ENCODE measurements around the gene RSRC1. TPM values are rescaled to one million over a fixed set of nuclear protein-coding genes. Genes with fewer than 3 reads are reported as not detected.
"Not testable (repeated sequence)": the region's sequence is repeated elsewhere in the genome, so short reads cannot be mapped to it uniquely, and the experiment has no call there.

Gene RSRC1
- total RNA-seq, 1 experiment from 2014 or later, result 95.2 TPM

DNA sequence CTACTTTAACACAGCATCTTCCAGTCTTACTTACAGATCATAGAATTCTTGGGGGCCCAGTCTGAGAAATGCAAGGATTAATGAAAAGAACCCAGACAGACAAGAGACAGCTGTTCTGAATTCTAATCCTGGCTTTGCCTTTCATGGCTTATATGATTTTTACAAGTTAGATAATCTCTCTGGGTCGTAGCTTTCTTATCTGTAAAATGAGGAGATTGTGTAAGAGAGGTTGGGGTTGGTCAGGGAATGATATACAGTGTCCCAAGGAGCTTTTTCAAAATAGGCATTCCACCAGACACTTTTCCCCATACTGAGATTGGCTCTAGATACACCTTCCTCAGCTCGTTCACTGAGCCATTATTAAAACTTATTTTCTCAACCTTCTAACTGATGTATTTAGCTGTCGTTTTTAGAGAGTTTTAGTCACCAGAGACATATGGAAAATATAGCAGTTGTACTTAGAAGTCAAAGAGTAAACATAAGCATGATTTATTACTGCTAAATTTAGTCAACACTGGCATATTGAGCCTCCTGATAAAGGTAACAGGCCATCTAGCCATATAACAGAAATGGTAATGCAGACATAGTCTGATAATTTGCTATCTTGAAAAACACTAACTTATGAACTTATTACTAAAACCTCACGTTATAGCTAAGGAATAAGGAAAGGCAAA is 298.1 kb downstream of the RSRC1 start:
- no peaks in the 10 kb centered on the region for H3K36me3 ChIP-seq (ENCODE audit: insufficient read depth, low read length)
- peaks cover 51% of the 10 kb centered on the region for H3K79me2 ChIP-seq (ENCODE audit: low read length)
- no peaks in the 10 kb centered on the region for H4K20me1 ChIP-seq (ENCODE audit: insufficient read depth, low read depth, low read length)
- H3K9me3 ChIP-seq (ENCODE audit: low read length), result no peaks in the 10 kb centered on the region
- H2AFZ ChIP-seq (ENCODE audit: low read length), result no peak overlapping the region
- H3K9me2 ChIP-seq (replicated peaks; ENCODE audit: insufficient read depth, low read length), result no peaks in the 10 kb centered on the region
- no peak overlapping the region for H3K9ac ChIP-seq (ENCODE audit: low read length)
- H3K27ac ChIP-seq (ENCODE audit: low read length), result no peak overlapping the region
- H3K27me3 ChIP-seq (ENCODE audit: low read length), result no peaks in the 10 kb centered on the region
- no peak overlapping the region for H3K4me2 ChIP-seq (ENCODE audit: low read depth, low read length, poor library complexity, severe bottlenecking)
- H3K4me3 ChIP-seq (ENCODE audit: low read length), result no peak overlapping the region
- no peak for DNase-seq
- peaks cover 23% of the 10 kb centered on the region for H3K4me1 ChIP-seq (ENCODE audit: low read length)

DNA sequence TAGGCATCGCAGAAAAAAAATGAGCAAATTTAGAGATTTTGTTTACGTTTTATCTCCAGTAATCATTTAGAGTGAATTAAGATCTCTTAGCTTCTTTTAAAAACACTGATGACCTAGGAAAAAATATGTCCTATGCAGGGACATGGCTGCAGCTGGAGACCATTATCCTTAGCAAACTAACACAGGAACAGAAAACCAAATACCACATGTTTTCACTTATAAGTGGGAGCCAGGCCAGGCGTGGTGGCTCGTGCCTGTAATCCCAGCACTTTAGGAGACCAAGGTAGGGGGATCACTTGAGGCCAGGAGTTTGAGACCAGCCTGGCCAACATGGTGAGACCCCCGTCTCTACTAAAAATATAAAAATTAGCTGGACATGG is 298.6 kb downstream of the RSRC1 start:
- Histone ChIP-seq H3K4me1 (ENCODE audit: low read length) (peaks cover 18% of the 10 kb centered on the region), H3K79me2 (ENCODE audit: low read length) (peaks cover 47% of the 10 kb centered on the region)
- H3K36me3 ChIP-seq (ENCODE audit: insufficient read depth, low read length); H3K9ac ChIP-seq (ENCODE audit: low read length); DNase-seq; H3K4me3 ChIP-seq (ENCODE audit: low read length); H2AFZ ChIP-seq (ENCODE audit: low read length); H3K9me3 ChIP-seq (ENCODE audit: low read length); H3K9me2 ChIP-seq (replicated peaks; ENCODE audit: insufficient read depth, low read length); H3K27ac ChIP-seq (ENCODE audit: low read length); H3K4me2 ChIP-seq (ENCODE audit: low read depth, low read length, poor library complexity, severe bottlenecking); H3K27me3 ChIP-seq (ENCODE audit: low read length); H4K20me1 ChIP-seq (ENCODE audit: insufficient read depth, low read depth, low read length): not testable (repeated sequence)

DNA sequence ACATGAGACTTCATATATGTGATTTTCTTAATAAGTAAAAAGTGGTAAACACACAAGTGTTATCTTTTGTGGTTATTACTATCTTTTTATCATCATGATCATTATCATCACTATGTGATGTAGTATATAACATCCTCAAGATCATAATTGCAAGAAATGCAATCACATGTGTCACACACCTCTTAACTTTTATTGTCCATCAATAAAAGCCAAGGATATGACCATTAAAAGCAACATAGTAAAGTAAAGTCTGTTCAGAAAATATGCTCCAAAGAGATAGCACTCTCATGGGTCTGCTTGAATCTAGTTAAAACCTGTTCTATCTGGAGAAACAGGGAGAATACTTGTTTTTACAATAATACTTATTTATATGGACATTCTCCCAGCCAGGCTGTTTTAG is 308.1 kb downstream of the RSRC1 start:
- Histone ChIP-seq H3K9me3 (ENCODE audit: low read length) (no peaks in the 10 kb centered on the region), H3K27me3 (ENCODE audit: low read length) (no peaks in the 10 kb centered on the region), H3K4me2 (ENCODE audit: low read depth, low read length, poor library complexity, severe bottlenecking) (no peak overlapping the region), H3K79me2 (ENCODE audit: low read length) (peaks cover 32% of the 10 kb centered on the region), H4K20me1 (ENCODE audit: insufficient read depth, low read depth, low read length) (no peaks in the 10 kb centered on the region), H3K27ac (ENCODE audit: low read length) (no peak overlapping the region), H3K9me2 (replicated peaks; ENCODE audit: insufficient read depth, low read length) (no peaks in the 10 kb centered on the region), H2AFZ (ENCODE audit: low read length) (no peak overlapping the region), H3K36me3 (ENCODE audit: insufficient read depth, low read length) (no peaks in the 10 kb centered on the region), H3K4me1 (ENCODE audit: low read length) (peaks cover 25% of the 10 kb centered on the region), H3K4me3 (ENCODE audit: low read length) (no peak overlapping the region), H3K9ac (ENCODE audit: low read length) (no peak overlapping the region)
- no peak for DNase-seq

DNA sequence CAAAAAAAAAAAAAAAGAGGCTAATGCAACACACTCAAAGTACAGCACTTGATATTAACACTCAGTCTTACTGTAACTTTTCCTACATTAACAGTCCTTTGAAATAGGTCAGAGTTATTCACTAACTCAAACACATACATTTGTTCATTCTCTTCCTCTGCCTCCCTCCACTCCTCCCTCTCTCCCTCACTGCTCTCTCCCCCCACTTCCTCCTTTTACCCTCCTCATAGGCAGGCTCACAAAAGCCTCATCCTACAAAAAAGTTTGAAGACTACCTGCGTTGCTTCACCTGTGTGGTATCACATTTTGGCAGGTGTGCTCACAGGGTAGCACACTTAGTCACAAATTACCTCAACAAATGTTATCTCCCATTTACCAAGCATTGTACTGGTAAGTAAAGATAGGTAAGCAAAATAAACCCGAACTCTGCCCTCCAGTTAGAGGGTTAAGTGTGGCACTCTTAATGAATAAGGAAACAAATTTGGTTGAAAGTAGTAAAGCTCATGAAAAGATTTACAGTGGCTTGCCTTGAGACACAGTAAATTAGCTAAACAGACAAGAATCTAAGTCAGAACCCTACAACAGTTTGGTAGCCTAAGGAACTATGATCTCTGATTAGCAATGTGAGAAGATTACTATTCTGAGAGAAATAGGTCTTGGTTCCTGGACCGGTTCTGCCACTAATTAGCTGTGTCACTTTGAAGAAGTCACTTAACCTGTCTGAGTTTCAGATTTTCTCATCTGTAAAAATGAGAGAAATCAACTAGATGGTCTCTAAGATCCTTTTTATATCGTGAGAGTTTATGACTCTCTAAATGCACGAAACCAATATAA is 310.1 kb downstream of the RSRC1 start:
- Histone ChIP-seq H3K4me1 (ENCODE audit: low read length) (peaks cover 22% of the 10 kb centered on the region), H2AFZ (ENCODE audit: low read length) (no peak overlapping the region), H3K4me3 (ENCODE audit: low read length) (no peak overlapping the region), H3K9me3 (ENCODE audit: low read length) (no peaks in the 10 kb centered on the region), H3K36me3 (ENCODE audit: insufficient read depth, low read length) (no peaks in the 10 kb centered on the region), H3K9me2 (replicated peaks; ENCODE audit: insufficient read depth, low read length) (no peaks in the 10 kb centered on the region), H3K9ac (ENCODE audit: low read length) (no peak overlapping the region), H3K79me2 (ENCODE audit: low read length) (peaks cover 30% of the 10 kb centered on the region), H3K27ac (ENCODE audit: low read length) (no peak overlapping the region), H3K4me2 (ENCODE audit: low read depth, low read length, poor library complexity, severe bottlenecking) (no peak overlapping the region), H4K20me1 (ENCODE audit: insufficient read depth, low read depth, low read length) (no peaks in the 10 kb centered on the region), H3K27me3 (ENCODE audit: low read length) (no peaks in the 10 kb centered on the region)
- DNase-seq, result no peak

DNA sequence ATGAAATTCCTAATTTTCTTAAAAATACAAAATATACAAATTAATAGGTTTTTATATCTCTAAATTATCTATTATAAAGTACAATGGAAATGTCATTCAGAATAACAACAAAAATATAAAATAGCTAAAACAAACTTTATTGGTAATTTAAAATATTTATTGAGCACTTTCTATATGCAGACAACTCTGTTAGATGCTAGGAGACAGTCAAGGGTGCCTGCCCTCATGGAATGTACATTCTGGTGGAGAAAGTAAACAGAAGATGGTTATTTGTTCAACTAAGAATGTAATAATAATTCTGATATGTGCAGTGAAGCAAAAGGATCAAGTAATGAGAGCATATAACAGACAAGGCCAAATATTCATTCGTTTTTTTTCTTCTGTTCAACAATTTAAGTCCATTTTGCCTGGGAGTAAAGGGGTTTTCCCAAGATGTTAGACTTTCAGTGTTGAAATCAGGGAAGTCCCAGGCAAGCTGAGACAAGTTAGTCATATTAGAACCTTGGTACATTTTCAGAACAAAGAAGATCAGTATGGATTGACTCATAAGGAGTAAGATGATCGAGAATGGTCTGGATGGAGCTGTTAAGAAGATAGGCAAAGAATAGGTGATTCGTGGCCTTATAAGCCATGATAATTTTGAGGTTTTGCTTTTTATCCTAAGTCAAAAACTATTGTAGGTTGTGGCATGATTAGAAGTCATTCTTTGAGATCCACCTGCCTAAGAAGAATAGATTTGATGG is 310.9 kb downstream of the RSRC1 start:
- Histone ChIP-seq H3K4me2 (ENCODE audit: low read depth, low read length, poor library complexity, severe bottlenecking) (no peak overlapping the region), H3K27ac (ENCODE audit: low read length) (no peak overlapping the region)

DNA sequence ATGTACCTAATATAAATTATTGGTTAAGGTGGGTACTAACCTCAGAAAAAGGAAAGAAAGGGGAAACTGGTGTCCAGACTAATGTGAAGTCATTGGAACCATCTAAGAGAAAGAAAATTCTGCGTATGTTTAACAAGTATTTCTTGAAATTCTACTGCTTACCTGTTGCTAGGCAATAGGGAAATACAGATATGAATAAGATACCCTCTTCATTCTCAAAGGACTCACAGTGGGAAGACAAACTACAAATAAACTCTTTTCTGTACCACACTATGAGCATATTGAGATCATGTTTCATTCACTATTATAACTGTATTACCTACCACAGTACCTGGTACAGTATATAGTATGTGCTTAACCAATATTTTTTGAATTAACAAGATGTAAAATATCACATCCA is 320.6 kb downstream of the RSRC1 start:
- Histone ChIP-seq H3K79me2 (ENCODE audit: low read length) (peaks cover 28% of the 10 kb centered on the region), H3K4me3 (ENCODE audit: low read length) (no peak overlapping the region), H3K9me2 (replicated peaks; ENCODE audit: insufficient read depth, low read length) (no peaks in the 10 kb centered on the region), H3K4me1 (ENCODE audit: low read length) (peaks cover 47% of the 10 kb centered on the region), H3K9me3 (ENCODE audit: low read length) (no peaks in the 10 kb centered on the region), H3K27ac (ENCODE audit: low read length) (peak overlapping the region; percentile 55; the same call in 1 of the 2 replicates), H3K4me2 (ENCODE audit: low read depth, low read length, poor library complexity, severe bottlenecking) (peak overlapping the region; percentile 3), H4K20me1 (ENCODE audit: insufficient read depth, low read depth, low read length) (no peaks in the 10 kb centered on the region), H3K9ac (ENCODE audit: low read length) (no peak overlapping the region), H2AFZ (ENCODE audit: low read length) (no peak overlapping the region), H3K36me3 (ENCODE audit: insufficient read depth, low read length) (no peaks in the 10 kb centered on the region), H3K27me3 (ENCODE audit: low read length) (no peaks in the 10 kb centered on the region)
- no peak for DNase-seq

More for the DNA sequence above, 310.9 kb downstream of the RSRC1 start:
- no peak overlapping the region for H3K9ac ChIP-seq (ENCODE audit: low read length)
- H2AFZ ChIP-seq (ENCODE audit: low read length), result 0 out of 2 replicates have a peak overlapping the region, but pooled peaks have one; percentile 10
- no peaks in the 10 kb centered on the region for H3K27me3 ChIP-seq (ENCODE audit: low read length)
- H3K4me3 ChIP-seq (ENCODE audit: low read length), result no peak overlapping the region
- H3K36me3 ChIP-seq (ENCODE audit: insufficient read depth, low read length), result no peaks in the 10 kb centered on the region
- H3K9me2 ChIP-seq (replicated peaks; ENCODE audit: insufficient read depth, low read length), result no peaks in the 10 kb centered on the region
- no peak for DNase-seq
- H3K4me1 ChIP-seq (ENCODE audit: low read length), result peaks cover 19% of the 10 kb centered on the region
- H3K79me2 ChIP-seq (ENCODE audit: low read length), result peaks cover 27% of the 10 kb centered on the region
- no peaks in the 10 kb centered on the region for H3K9me3 ChIP-seq (ENCODE audit: low read length)
- H4K20me1 ChIP-seq (ENCODE audit: insufficient read depth, low read depth, low read length), result no peaks in the 10 kb centered on the region

DNA sequence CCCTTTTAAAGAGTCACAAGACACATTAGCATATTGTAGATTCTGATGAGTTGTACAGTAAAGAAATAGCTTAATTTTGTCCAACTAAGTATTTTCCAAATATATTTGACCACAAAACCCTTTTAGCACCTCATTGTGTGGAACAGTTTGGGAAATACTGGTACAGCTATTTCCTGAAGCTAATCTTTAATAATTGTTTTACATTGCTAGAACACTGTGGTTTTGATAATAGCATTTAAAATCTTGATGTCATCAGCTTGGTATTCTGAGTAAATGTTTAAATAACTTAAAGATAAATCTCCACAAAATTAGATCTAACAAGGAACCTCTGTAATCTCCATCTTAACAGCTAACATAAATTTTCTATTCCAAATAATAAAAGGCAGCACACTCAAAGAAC is 321.1 kb downstream of the RSRC1 start:
- Histone ChIP-seq H2AFZ (ENCODE audit: low read length) (no peak overlapping the region), H3K36me3 (ENCODE audit: insufficient read depth, low read length) (no peaks in the 10 kb centered on the region), H4K20me1 (ENCODE audit: insufficient read depth, low read depth, low read length) (no peaks in the 10 kb centered on the region), H3K4me2 (ENCODE audit: low read depth, low read length, poor library complexity, severe bottlenecking) (peak overlapping the region; percentile 3), H3K4me3 (ENCODE audit: low read length) (no peak overlapping the region), H3K4me1 (ENCODE audit: low read length) (peaks cover 47% of the 10 kb centered on the region), H3K9me2 (replicated peaks; ENCODE audit: insufficient read depth, low read length) (no peaks in the 10 kb centered on the region), H3K27me3 (ENCODE audit: low read length) (no peaks in the 10 kb centered on the region), H3K27ac (ENCODE audit: low read length) (peak overlapping the region; percentile 55; the same call in 1 of the 2 replicates), H3K79me2 (ENCODE audit: low read length) (peaks cover 31% of the 10 kb centered on the region), H3K9me3 (ENCODE audit: low read length) (no peaks in the 10 kb centered on the region), H3K9ac (ENCODE audit: low read length) (no peak overlapping the region)
- no peak for DNase-seq

DNA sequence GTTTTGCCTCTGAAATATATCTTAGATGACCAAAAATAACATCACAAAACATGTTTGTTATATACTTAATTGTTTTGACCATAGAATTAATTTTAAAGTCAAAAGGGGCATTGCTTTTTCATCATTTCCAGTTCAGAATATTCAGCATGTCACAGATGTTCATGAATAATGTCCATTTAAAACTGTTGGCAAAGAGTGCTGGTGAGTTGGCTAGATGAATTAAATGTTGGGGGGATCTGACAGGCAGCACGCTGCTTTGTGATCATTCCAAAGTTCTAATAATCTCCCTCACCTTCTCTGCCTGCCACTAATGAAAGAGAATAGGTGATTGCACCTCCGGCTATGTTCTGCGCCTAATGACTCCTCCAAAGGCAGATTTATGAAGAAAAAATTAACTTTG is 321.9 kb downstream of the RSRC1 start:
- H3K9me2 ChIP-seq (replicated peaks; ENCODE audit: insufficient read depth, low read length), result no peaks in the 10 kb centered on the region
- H3K9ac ChIP-seq (ENCODE audit: low read length), result no peak overlapping the region
- peaks cover 26% of the 10 kb centered on the region; the same call in 1 of the 2 replicates for H3K79me2 ChIP-seq (ENCODE audit: low read length)
- H3K36me3 ChIP-seq (ENCODE audit: insufficient read depth, low read length), result no peaks in the 10 kb centered on the region
- H3K27me3 ChIP-seq (ENCODE audit: low read length), result no peaks in the 10 kb centered on the region
- no peak overlapping the region for H3K4me3 ChIP-seq (ENCODE audit: low read length)
- peaks cover 47% of the 10 kb centered on the region for H3K4me1 ChIP-seq (ENCODE audit: low read length)
- no peak overlapping the region for H2AFZ ChIP-seq (ENCODE audit: low read length)
- peak overlapping the region; percentile 55; the same call in 1 of the 2 replicates for H3K27ac ChIP-seq (ENCODE audit: low read length)
- DNase-seq, result no peak
- H4K20me1 ChIP-seq (ENCODE audit: insufficient read depth, low read depth, low read length), result no peaks in the 10 kb centered on the region
- no peaks in the 10 kb centered on the region for H3K9me3 ChIP-seq (ENCODE audit: low read length)
- H3K4me2 ChIP-seq (ENCODE audit: low read depth, low read length, poor library complexity, severe bottlenecking), result no peak overlapping the region

Data from Karpas-422 (cell line).